Suppressor macrophage treated with lipopolysaccharide for 4 hours (primary cell): ENCODE results near the gene DLGAP1.
A peak's percentile ranks its signal among the peaks of the same experiment; 100 is the strongest.

Experiments
- DNase-seq: peaks from one replicate; pipeline ENCODE4 v3.0.0-alpha.2; 2020

DLGAP1 gene

DNA sequence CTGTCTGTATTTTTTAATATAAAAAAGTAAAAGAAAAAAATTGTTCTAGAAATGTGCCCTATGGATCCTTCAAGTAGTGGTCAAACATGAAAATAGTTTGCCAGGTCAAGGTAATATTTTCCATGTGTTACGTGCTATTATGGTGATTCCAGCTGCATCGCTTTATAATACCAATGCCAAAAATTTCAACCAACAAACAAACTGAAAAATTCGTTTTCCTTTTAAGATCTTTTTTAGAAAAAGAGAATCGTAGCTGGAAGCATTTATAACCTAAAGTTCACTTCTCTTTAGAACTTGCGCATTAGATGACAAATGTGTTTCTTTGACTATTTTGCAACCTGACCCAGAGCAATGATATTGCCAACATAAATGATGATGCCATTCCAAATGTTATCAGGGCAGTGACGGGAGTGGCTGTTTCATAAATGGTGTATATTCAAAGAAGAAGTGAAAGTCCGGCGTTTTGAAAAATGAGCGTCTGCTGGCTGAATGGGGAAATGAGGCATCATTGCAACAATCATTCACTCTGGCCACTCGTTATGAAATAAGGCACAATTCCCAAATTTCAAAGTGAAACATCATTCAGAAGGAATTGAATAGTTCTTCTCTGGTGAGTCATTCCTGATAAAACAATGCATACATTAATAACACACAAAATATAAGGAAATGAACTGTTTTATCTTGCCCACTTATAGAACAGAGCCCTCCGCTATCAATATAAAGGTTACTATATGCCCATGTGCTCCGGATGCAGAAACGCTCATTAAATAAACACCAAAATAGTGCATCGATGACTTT is 707.7 kb downstream of the DLGAP1 start:
- DNase-seq = peak; percentile 98

DNA sequence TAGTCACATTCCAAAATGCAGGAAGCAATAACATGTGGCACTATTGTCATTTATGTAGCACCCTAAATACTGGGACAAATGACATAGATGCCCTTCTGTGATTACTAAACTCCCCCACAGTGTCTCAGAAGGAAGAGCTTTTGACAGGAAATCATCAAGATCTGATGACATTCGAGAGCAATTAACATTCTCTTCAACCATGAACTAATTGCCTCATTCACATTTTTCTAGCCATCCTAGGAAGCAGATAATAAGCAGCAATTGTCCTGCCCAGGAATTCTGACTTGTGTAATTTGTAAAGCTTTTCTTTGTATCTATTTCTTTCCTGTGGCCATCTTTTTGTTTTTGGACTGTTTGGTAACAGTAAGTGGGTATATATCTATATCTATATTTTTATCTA is 712.6 kb downstream of the DLGAP1 start:
- DNase-seq = no peak

DNA sequence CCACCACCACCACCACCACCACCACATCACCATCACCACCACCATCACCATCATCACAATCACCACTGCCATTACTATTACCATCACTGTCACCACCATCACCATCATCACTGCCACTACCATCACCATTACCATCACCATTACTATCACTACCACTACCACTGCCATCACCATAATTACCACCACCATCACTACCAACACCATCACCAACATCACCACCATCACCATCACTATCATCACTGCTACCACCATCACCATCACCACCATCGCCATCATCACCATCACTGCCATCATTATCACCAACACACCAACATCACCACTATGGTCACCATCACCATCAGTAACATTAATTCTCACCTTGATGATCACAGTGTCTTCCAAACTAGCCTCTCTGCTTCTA is 713.8 kb downstream of the DLGAP1 start:
- no peak for DNase-seq

DNA sequence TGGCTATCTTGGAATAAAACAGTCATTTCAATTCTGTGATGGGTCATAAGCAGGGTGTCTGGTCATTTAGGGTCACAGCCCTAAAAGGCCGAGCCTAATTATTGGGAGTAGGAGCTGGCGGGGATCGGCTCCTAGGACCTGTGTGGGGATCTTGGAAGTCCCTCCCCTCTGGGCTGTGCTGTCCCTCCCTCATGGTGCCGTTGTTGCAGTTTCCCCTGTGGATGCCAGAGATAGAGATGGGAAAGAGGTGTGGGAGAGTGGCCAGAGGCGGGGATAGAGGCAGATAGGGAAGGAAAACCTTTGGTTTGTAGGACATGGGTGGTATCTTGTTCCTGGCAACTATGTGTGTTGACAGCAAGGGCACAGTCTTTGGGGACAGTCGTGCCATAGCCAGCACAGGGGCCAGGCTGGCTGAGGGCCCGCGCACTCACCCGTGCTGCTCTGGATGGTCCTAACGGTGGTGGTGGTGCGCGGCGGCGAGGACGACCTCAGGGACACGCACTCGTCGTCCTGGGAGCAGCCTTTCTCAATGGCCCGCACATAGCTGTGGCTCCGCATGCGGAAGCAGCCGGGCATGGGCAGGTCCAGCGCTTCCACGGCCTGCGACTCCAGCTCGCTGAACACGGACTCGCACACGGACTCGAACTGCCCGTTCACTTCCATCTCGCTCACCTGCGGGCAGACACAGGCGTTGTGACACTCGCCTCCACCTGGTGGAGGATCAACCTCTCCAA is 726.2 kb downstream of the DLGAP1 start:
- DNase-seq = no peak

DNA sequence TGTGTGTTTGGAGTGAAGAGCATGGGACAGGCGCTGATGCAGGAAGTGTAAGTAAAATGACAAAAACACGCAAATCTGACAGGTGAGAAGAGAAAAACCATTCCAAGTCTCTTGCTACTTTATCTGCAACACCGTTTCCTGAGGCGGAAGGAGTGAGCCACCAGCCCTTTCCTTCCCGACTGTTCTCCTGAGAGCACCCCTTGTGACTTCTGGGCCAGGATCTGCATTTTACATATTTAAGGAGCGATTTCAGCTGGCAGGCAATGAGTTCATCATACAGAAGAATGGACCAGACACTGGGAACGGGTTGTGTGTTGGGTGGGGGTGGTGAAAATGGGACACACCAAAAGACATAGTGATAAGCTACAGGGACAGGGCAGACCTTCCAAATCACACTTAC is 727.8 kb downstream of the DLGAP1 start:
- DNase-seq = no peak

DNA sequence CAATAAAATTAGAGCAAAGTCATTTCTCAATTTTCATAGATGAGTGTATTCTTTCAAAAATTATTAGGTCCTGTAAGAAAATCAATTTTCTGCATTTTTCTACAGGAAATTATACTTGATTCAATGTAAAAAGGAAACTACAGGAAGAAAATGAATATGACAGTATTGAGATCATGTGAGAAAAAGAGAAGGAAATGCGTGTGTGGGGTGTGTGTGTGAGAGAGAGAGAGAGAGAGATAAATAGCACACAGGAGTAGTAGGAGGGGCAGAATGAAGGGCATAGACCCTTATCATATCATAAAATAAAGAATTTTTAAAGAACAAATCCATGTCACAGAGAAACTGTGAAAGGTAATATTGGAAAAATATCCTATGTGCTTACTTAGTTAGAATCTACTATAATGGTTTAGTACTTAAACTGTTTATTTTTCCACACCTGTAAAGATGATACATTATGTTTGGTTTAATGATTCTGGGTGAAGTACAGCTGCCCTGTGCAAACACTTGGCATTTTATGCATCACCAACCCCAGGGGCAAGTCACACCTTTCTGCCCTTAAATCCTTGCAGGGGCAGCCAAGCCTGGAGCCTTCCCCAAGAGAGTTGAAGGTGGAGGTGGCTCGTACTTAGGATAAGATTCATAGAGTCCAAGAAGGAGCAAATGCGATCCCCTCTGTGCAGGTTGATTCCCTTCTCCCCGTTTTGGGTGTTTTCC is 728.7 kb downstream of the DLGAP1 start:
- DNase-seq = peak; percentile 51

DNA sequence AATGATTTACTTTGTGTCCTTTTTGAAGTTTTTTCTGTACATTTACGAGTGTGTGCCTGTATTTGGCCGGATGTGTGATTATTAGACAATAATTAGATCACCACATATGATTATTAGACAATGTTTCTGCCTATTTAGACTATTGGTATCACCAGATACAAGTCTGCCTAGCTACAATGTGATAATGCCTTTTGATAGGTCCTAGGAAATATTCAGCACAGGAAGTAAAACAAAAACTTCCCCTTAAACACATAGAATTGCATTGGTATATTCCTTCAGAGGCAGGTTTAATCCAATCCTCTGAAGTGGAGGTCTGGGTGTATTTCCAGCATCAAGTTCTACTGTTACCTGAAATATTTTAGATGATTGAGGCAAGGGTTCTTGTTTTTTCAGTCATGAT is 730.0 kb downstream of the DLGAP1 start:
- peak; percentile 48 for DNase-seq

DNA sequence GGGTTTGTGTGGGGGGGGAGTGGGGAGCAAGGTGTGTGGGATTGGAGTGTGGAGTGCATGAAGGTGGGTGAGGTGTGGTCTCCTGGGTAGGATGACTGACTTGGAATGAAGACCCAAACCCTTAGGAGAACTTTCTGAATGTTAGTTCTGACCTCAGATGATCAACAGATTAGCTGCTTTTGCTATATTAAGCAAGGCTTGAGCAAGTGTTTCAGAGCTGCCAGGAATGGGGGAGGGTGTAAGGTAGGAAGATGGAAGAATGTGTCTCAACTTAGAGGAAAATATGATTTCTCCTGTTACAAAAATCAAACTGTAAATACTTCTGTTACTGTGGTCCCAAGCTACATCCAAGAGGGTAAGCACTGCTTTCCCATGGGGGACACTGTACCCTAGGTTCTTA is 731.6 kb downstream of the DLGAP1 start:
- DNase-seq = no peak

DNA sequence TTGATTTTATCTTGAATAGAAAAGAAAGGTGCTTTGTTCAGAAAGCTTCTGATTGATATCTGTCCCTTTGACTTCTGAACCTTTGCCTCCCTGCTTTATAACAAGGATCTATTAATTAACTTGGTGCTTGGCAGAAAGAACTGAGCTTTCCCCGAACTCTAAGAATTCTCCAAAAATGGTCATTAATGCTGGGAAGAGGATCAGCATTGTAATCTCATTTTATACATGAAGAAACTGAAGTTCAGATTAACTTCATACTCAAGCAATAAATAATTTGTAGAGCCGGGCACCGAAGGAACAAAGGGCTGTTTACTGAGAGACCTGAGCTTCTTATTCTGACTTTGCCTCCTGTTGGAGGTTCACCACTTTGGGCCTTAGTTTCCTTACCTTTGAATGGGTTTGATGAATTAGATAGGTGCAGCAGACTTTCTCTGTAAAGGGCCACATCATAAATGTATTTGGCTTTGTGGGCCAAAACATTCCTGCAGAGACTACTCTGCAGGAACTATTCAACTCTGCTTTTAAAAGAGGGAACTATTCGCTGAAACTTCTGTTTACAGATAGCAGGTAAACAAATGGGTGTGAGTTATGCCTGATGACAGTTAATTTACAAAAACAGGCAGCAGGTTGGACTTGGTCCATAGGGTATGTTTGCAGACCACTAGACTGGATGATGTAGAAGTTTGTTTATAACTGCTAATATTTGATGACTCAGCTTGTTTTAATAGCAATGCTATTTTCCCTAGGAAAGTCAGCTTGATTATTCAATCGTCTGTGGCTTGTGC is 732.3 kb downstream of the DLGAP1 start:
- DNase-seq = no peak

DNA sequence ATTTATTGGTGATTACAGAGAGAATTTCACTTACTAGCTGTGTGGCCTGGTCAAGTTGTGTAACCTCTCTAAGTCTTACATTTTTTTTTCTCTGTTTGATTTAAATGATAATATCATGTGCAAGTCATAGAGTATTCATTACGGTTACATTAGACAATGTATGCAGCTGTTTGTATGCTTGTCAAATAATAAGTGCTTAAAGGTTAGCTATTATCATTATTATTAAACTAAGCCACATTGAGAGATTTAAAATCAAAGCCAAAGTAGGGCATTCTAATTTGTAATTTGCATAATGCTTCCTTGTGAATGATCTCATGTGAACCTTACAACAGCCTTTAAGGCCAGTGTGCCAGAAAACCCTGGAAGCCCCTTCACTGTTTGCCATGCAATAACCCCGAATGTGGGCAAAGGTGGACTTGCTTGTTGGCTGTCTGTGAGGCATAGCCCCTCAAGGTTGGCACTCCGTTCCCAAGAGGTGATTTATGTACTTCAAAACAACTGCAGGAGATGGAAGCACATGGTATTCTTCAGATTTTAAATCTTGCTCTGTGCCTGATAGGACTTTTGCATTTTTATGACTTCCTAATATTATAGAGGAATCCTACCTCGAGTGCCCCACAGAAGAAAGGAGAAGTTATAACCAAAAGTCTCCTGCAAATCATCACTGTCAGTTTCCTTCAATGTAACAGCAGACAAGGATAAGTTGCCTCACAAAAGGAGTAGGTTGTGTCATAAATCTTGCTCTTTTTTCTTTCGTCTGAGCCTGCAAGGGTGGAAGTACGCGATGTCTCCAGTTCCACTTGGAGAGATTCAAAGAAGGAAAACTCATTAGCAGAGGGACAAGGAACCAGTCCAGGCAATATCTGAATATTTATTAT is 733.1 kb downstream of the DLGAP1 start:
- DNase-seq = peak; percentile 86

DNA sequence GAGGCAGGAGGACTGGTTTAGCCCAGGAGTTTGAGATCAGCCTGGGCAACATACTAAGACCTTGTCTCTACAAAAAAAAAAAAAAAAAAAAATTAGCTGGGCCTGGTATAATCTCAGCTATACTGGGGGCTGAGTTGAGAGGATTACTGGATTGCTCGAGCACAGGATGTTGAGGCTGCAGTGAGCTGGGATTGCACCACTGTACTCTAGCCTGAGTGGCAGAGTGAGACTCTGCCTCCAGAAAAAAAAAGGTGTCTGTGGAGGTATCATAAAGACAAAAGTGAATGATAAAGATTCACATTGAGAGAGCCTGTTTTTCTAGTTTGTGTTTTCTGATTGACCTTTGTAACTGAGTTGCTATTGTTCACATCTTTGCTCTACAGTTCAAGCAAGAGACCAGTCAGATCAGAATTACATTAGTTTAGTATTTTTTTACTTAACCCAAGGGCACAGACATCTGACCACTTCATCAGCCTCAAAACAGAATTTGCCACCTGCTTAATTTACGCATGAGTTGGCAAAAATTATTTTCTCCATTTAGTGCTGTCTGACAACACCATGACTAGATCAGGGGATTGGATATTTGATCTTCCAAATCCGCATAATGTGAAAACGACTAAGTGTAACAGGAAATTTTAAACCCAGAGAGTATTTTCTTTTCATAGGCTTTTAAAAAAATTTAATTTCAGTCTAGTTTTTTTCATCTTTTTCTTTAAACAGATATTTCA is 734.1 kb downstream of the DLGAP1 start:
- DNase-seq = no peak

DNA sequence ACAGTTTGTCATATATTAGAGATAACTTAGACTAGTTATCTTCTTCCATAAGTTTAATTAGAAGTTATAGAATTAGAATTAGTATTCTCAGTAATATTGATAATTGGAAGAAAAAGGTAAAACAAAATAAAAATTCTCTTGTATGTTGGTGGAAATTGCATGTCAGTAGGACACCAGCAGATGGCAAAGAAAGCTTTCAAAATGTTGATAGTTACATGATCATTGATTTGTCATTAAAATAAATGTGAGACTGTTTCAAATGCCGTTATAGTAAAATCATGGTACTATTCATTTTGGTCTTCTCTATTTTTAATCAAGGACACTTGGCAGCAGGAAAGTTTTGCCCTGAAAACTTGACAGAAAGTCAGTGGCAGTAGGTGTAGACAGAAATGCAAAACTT is 734.9 kb downstream of the DLGAP1 start:
- DNase-seq = no peak

DNA sequence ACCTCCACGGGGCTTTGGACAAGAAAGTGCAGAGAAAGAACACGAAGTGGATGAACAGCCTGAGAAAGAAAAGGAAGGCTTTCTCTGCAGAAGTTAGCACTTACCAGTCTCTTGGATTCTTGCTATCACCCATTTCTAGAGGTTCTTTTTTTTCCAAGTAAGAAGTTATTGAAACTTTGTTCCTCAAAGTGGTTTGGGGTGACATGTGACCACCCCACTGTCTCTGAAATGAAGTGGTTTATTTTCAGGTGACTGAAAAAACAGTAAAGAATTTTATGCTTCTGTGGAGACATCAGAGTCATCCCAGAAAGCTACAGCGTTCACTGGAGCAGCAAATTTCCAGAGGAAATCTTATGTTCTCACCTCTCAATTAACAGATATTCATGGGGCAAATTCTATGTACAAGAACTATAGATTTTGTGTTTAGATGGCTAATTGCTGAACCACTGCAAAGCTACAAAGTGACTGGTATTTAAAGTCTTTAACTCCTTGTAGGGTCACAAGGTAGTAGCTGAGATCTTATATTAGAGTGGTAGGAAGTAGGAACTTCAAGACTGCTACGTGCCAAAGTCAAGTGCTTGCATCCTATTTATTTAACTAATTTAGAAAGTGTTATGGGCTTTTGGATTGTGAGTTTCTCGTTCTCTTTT is 737.6 kb downstream of the DLGAP1 start:
- DNase-seq = no peak

DNA sequence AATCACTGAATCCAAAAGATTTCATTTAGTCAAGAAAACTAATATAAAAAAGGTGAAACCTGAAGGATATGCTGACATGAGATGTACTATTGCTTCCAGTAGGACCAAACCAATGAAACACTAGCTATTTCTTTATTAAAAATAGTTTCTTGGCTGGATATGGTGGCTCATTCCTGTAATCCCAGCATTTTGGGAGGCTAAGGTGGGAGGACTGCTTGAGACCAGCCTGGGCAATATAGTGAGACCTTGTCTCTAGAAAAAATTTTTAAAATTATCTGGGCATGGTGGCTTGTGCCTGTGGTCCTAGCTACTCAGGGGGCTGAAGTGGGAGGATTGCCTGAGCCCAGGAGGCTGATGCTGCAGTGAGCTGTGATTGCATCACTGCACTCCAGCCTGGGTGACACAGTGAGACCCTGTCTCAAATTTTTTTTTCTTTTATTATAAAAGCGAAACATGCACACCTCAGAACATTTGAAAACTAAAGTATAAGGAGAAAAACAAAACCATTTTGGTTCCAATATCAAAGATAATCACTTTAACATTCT is 738.9 kb downstream of the DLGAP1 start:
- DNase-seq = no peak

DNA sequence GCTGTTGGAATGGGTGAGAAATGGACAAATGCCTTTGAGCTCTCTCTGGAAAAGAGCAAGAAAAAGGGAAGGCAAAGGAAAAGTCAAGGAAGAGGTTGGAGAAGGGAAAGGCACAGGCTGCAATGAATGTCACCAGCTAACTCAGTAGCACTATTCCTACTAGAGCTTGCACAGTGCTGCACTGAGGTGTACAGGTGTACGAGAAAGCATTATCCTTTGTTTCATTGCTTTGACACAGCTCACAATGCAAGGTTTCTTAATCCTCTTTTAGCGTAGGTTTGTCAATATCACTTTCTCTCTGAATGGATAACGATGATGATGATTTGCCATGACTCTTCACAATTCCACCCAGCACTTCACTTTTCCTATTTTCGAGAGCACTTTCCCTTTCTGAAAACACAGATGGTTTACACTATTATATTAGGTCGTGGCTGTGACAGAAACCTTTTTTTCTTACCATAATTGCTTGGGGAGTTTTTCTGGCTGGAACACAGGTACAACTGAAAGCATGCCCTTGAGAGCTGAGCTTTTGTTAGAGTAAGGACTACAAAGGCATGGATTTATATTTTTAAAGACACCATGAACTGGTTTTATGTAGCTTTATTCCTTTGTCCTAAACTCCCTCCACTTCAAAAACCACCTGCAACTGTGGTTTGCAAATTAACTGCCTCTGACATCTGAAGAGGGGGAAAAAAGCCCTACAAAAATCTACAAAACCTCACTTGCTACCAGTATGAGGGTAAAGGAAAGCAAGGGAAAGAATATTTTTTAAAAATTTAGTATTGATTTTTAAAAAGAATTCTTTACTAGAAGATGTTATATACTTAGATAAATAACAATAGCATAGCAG is 739.7 kb downstream of the DLGAP1 start:
- DNase-seq = peak; percentile 58

DNA sequence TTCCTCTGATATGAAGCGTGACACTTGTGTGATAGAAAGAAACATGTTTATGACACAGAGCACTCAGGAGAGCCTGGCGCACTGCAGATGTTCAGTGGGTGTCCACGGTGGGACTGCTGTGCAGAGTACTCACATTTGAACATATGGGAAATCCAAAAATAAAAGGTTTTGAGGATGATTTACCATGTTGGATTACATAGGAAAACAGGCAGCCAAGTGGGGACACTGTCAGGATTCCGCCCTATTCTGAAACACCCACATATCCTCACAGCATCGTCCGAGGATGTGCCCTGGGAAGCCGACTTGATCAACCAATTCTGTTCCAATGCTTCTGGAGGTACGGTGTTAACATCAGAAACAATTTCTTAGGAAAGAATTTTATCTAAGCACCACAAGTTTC is 741.4 kb downstream of the DLGAP1 start:
- no peak for DNase-seq

DNA sequence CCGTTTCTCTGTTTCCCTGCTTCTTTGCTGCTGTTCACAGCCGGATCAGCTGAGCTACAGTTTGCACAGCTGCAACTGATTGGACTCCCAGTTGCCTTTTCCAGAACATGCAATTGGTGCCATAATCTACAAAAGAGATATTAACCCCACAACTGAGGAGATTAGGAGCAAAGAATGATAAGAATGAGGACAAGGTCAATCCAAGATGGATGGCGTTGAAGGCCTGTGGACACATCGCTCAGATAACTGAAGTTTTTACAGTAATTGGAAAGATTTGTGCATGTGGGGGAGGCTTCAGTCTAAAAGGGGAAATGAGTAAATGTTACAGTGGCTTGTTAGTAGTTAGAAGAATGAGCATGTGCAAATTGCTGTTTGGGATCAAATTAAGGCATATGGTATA is 741.9 kb downstream of the DLGAP1 start:
- peak; percentile 58 for DNase-seq

DNA sequence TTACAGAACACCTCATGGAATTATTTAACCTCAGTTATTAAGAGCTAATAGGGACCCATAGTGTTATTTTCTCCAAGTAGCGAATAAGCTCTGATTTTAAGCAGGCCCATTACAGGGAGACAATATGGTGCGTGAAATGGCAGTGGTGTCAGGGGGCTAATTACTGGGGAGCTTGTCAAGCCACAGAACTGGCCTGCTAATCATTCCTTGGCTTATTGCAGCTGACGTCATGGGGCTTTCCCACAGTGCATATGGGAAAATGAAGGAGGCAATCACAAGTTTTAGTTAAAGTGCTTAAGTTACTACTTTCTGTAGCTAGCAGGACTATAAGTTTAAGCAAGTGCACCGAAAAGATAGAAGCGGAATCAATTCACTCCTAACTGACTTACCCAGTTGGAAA is 742.6 kb downstream of the DLGAP1 start:
- DNase-seq = peak; percentile 60

DNA sequence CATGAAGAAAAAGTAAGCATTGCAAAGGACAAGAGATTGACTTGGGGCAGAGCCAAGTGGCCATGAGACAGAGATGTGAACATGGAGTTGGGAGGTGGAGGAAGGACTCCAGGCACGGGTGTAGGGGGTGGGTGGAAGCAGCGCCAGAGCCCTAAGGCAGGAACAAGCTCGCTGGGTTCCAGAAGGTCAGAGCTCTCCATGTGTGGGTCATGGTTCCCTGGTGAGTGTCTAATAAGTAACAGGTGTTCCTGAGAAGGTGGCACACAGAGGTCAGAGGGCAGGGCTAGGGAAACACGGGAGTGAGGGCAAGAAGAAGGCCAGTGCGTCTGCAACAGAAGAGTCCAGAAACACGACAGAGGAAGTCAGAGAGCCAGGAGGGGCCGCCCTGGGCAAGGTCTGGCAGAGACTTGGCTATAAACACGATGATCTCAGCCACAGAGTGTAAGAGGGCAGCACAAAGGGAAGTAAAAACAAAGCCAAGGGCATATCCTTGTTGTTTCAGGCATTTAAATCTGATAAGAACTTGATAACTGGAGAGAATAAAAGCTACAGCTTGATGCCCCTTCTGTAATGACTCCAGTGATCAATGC is 744.3 kb downstream of the DLGAP1 start:
- peak; percentile 81 for DNase-seq
